K562 (cell line): ENCODE results near the gene DOK3. TPM values are rescaled to one million over a fixed set of nuclear protein-coding genes. Genes with fewer than 3 reads are reported as not detected.

Experiments used
- ATAC-seq: fragments of 200-7000 bp; cut with Tn5 transposase; 3 replicates; pipeline ENCODE4 v1.9.1; 2020; ENCODE audit warnings: moderate library complexity
- BruUV-seq: library from RNA; stranded (reverse); fragments of 400-500 nt; replicated peaks from 2 replicates; lab custom pipeline; 2021; lab: Mats Ljungman, UMichigan
- CTCF ChIA-PET: fragments of 300-600 bp; formaldehyde crosslinking; extraction: SDS; loops from one replicate; lab custom pipeline; 2021; ENCODE audit warnings: low intra/inter-chr PET ratio; lab: Yijun Ruan, JAX
- POLR2A ChIA-PET: fragments of 300-600, 350-650 bp; sonication (Branson Sonifier 250); formaldehyde crosslinking; extraction: SDS; loops from one replicate; lab custom pipeline; 2021; ENCODE audit warnings: antibody characterized with exemption, inconsistent platforms; lab: Yijun Ruan, JAX
- DNase-seq, 4 experiments: peaks; one replicate each; pipeline versions ENCODE4 v3.0.0 to v3.0.0-alpha.2; 2011 to 2018; ENCODE audit warnings: low spot score in 3 of 4, mixed read lengths in 3 of 4; ENCODE audit errors: extremely low read depth in 1 of 4
- FAIRE-seq: peaks from 2 replicates; lab custom pipeline; 2011; peaks lifted over from hg19 to GRCh38; lab: Jason Lieb, UNC
- H2AFZ ChIP-seq: 2 replicates; pipeline ENCODE4 v1.6.0; 2011; ENCODE audit warnings: low read depth, low read length, control low read depth, inconsistent platforms
- H3K27ac ChIP-seq: fragments of 200-600 bp; 3 replicates; pipeline ENCODE4 v1.8.0; 2011; ENCODE audit warnings: low read depth, mild to moderate bottlenecking, control low read depth, inconsistent platforms, low read length, moderate library complexity, mixed read lengths; ENCODE audit errors: extremely low read depth
- H3K27me3 ChIP-seq, 2 experiments: fragments of 300-600 bp in 1 of 2; 2 replicates in 1 of 2; 3 replicates in 1 of 2; pipeline versions ENCODE4 v1.6.0 to v1.8.0; 2011; ENCODE audit warnings: inconsistent platforms in 2 of 2, low read length in 2 of 2, mild to moderate bottlenecking in 1 of 2, mixed read lengths in 1 of 2, moderate library complexity in 1 of 2; ENCODE audit not compliant: control insufficient read depth in 2 of 2, insufficient read depth in 2 of 2
- H3K36me3 ChIP-seq: fragments of 300-600 bp; 3 replicates; pipeline ENCODE4 v1.8.0; 2011; ENCODE audit warnings: mild to moderate bottlenecking, low read length, inconsistent platforms; ENCODE audit not compliant: control insufficient read depth, insufficient read depth
- H3K4me1 ChIP-seq, 2 experiments: fragments of 200-600 bp in 1 of 2; replicated peaks in 1 of 2; 2 replicates in 1 of 2; 3 replicates in 1 of 2; pipeline versions ENCODE4 v1.5.1 to v1.8.0; 2011; ENCODE audit warnings: inconsistent platforms in 2 of 2, low read length in 2 of 2, mild to moderate bottlenecking in 1 of 2, mixed read lengths in 1 of 2, moderate library complexity in 1 of 2; ENCODE audit not compliant: control insufficient read depth in 2 of 2, insufficient read depth in 2 of 2
- H3K4me2 ChIP-seq: 2 replicates; pipeline ENCODE4 v1.6.1; 2011; ENCODE audit warnings: low read length, control low read depth, inconsistent platforms, mixed read lengths; ENCODE audit not compliant: insufficient read depth
- H3K4me3 ChIP-seq: fragments of 200-600 bp; sonication (generic), shearing (Covaris generic); 2 replicates; pipeline ENCODE4 v1.5.1; 2016; ENCODE audit warnings: control low read depth, inconsistent platforms
- H3K79me2 ChIP-seq: fragments of 200-600 bp; 3 replicates; pipeline ENCODE4 v1.8.0; 2011; ENCODE audit warnings: low read length, inconsistent platforms; ENCODE audit not compliant: control insufficient read depth, insufficient read depth
- H3K9ac ChIP-seq, 2 experiments: 2 replicates each; pipeline versions ENCODE4 v1.6.0 to v1.6.1; 2011; ENCODE audit warnings: low read depth in 2 of 2, low read length in 2 of 2, control low read depth in 1 of 2, inconsistent platforms in 1 of 2, mild to moderate bottlenecking in 1 of 2, mixed read lengths in 1 of 2; ENCODE audit not compliant: insufficient read depth in 1 of 2
- H3K9me1 ChIP-seq: one replicate; pipeline ENCODE4 v1.6.0; 2011; ENCODE audit warnings: inconsistent platforms, mild to moderate bottlenecking, low read length, moderate library complexity; ENCODE audit not compliant: control insufficient read depth, insufficient read depth
- H3K9me3 ChIP-seq: replicated peaks from 2 replicates; pipeline ENCODE4 v1.5.1; 2011; ENCODE audit warnings: low read depth, low read length, inconsistent platforms; ENCODE audit not compliant: control insufficient read depth, insufficient read depth
- H4K20me1 ChIP-seq: replicated peaks from 2 replicates; pipeline ENCODE4 v1.6.1; 2011; ENCODE audit warnings: low read length, inconsistent platforms, mixed read lengths; ENCODE audit not compliant: control insufficient read depth, insufficient read depth
- BACH1 ChIP-seq: fragments of 200-800 bp; sonication (Bioruptor generic); IDR thresholded peaks from 2 replicates; pipeline ENCODE4 v1.6.1; 2016; ENCODE audit warnings: missing genetic modification characterization, missing compliant biosample characterization
- CBFB ChIP-seq: sonication (generic); formaldehyde crosslinking; IDR thresholded peaks from 2 replicates; pipeline ENCODE4 v1.4.0; 2020; ENCODE audit warnings: mild to moderate bottlenecking, missing genetic modification reagents
- CTCF ChIP-seq, 3 experiments: IDR thresholded peaks in 2 of 3; conservative IDR thresholded peaks in 1 of 3; 2 replicates each; pipeline ENCODE4 v1.5.1; 2011 to 2012; ENCODE audit warnings: low read length in 3 of 3, mild to moderate bottlenecking in 3 of 3, control low read depth in 2 of 3, improper control_type of control experiment in 1 of 3, inconsistent platforms in 1 of 3, low read depth in 1 of 3, mixed read lengths in 1 of 3, moderate library complexity in 1 of 3; ENCODE audit not compliant: insufficient read depth in 2 of 3
- ETV6 ChIP-seq, 3 experiments: fragments of 150-350 bp in 1 of 3; sonication (generic) in 1 of 3; formaldehyde crosslinking in 1 of 3; IDR thresholded peaks; 2 replicates each; pipeline versions ENCODE4 v1.6.1 to v1.8.0; 2014 to 2022; ENCODE audit warnings: borderline replicate concordance in 2 of 3, low read depth in 2 of 3, antibody characterized with exemption in 1 of 3, low read length in 1 of 3, mild to moderate bottlenecking in 1 of 3, missing genetic modification reagents in 1 of 3
- GMEB1 ChIP-seq: fragments of 250-450 bp; sonication (Bioruptor Pico); IDR thresholded peaks from 2 replicates; pipeline ENCODE4 v1.4.0; 2020; ENCODE audit warnings: mild to moderate bottlenecking
- HDAC6 ChIP-seq: IDR thresholded peaks from 2 replicates; pipeline ENCODE4 v1.6.1; 2012; ENCODE audit warnings: low read depth, mild to moderate bottlenecking, control low read depth, inconsistent platforms, low read length, moderate library complexity
- HNRNPLL ChIP-seq: fragments of 200-400 bp; formaldehyde crosslinking; IDR thresholded peaks from 2 replicates; pipeline ENCODE4 v1.6.1; 2017; ENCODE audit warnings: low read length, low read depth, mild to moderate bottlenecking; ENCODE audit not compliant: poor library complexity, severe bottlenecking
- IRF1 ChIP-seq: sonication (generic); formaldehyde crosslinking; IDR thresholded peaks from 2 replicates; pipeline ENCODE4 v1.8.0; 2022; ENCODE audit warnings: missing genetic modification reagents, mild to moderate bottlenecking, borderline replicate concordance
- MCM3 ChIP-seq: fragments of 450-650 bp; IDR thresholded peaks from 2 replicates; pipeline ENCODE4 v1.6.1; 2016
- MLX ChIP-seq, 2 experiments: fragments of 450-650 bp in 1 of 2; sonication (generic) in 1 of 2; formaldehyde crosslinking; conservative IDR thresholded peaks; 2 replicates each; pipeline versions ENCODE4 v1.4.0 to v1.8.1; 2020 to 2022; ENCODE audit warnings: mild to moderate bottlenecking in 1 of 2, missing genetic modification reagents in 1 of 2
- PYGO2 ChIP-seq: fragments of 450-650 bp; IDR thresholded peaks from 2 replicates; pipeline ENCODE4 v1.6.1; 2016; ENCODE audit warnings: mild to moderate bottlenecking, missing genetic modification characterization, moderate library complexity, missing compliant biosample characterization
- RBFOX2 ChIP-seq: fragments of 200-400 bp; formaldehyde crosslinking; IDR thresholded peaks from 2 replicates; pipeline ENCODE4 v1.6.1; 2017; ENCODE audit warnings: low read depth, mild to moderate bottlenecking, low read length, moderate library complexity
- RBM14 ChIP-seq: fragments of 200-400 bp; formaldehyde crosslinking; IDR thresholded peaks from 2 replicates; pipeline ENCODE4 v1.6.1; 2018; ENCODE audit warnings: low read depth, mild to moderate bottlenecking, low read length, moderate library complexity, borderline replicate concordance; ENCODE audit not compliant: insufficient read depth
- SMARCE1 ChIP-seq: fragments of 450-650 bp; IDR thresholded peaks from 2 replicates; pipeline ENCODE4 v1.7.1; 2016; ENCODE audit warnings: mild to moderate bottlenecking
- TAF9B ChIP-seq: fragments of 450-650 bp; IDR thresholded peaks from 2 replicates; pipeline ENCODE4 v1.6.1; 2018; ENCODE audit warnings: mild to moderate bottlenecking; ENCODE audit not compliant: partially characterized antibody
- TEAD4 ChIP-seq, 2 experiments: sonication (generic) in 1 of 2; formaldehyde crosslinking in 1 of 2; IDR thresholded peaks; 2 replicates each; pipeline versions ENCODE4 v1.6.1 to v1.8.0; 2012 to 2022; ENCODE audit warnings: borderline replicate concordance in 1 of 2, inconsistent platforms in 1 of 2, low read length in 1 of 2, mild to moderate bottlenecking in 1 of 2, missing genetic modification reagents in 1 of 2
- ZNF695 ChIP-seq: fragments of 450-650 bp; formaldehyde crosslinking; IDR thresholded peaks from 2 replicates; pipeline ENCODE4 v1.4.0; 2020; ENCODE audit warnings: mild to moderate bottlenecking, moderate library complexity
- WGBS: fragments of 100-300 bp; shearing (Covaris generic); methylation state at CpG from one replicate; pipeline ENCODE4 v1.1.6; 2016; ENCODE audit warnings: low coverage, mixed read lengths; ENCODE audit not compliant: insufficient coverage; ENCODE audit errors: missing lambda C conversion rate; 5-methylcytosine and 5-hydroxymethylcytosine counted together
- in situ Hi-C: fragments of 300-500 bp; cut with MboI; formaldehyde crosslinking; loops from 4 replicates; pipeline ENCODE4 v1.15.0; 2018; ENCODE audit warnings: inconsistent platforms, mixed read lengths
- intact Hi-C: fragments of 100-400 bp; cut with micrococcal nuclease; formaldehyde crosslinking; loops from 2 replicates; pipeline ENCODE4 v1.14.2; 2022
- polyA plus RNA-seq, 8 experiments: library from polyadenylated mRNA; depleted of rRNA in 4 of 8; stranded (reverse) in 5 of 8; unstranded in 3 of 8; fragments of >200 nt; fragmentation: Nextera tagmentation in 2 of 8; fragmentation: Illumina TruSeq in 1 of 8; extraction: Ambion mirVana in 2 of 8; extraction: Trizol in 1 of 8; gene quantifications; 2 replicates each; pipeline versions ENCODE4 v1.2.1 to v1.2.3, GENCODE V29; 2011 to 2014; ENCODE audit warnings: inconsistent platforms in 1 of 8, missing spikeins in 1 of 8
- total RNA-seq, 7 experiments: library from RNA; depleted of rRNA in 6 of 7; stranded (reverse); fragments of >200 nt in 6 of 7; fragmentation: Illumina TruSeq in 2 of 7; extraction: Trizol in 2 of 7; gene quantifications; 2 replicates each; pipeline versions ENCODE4 v1.2.1 to v1.2.3, GENCODE V29; 2011 to 2021; ENCODE audit warnings: low replicate concordance in 1 of 7

DOK3 gene
- total and polyA plus RNA-seq, 9 of the 15 experiments (the other 6 are each of a cell fraction or from before 2014, with no cell fraction given) = 1.3 to 23.0 (median 8.0) TPM

- peak overlapping the region in 1 of 2 experiments; percentile 9; a peak in 1 of 4 replicates for H3K9ac ChIP-seq
- no peak for FAIRE-seq
- H3K9me1 ChIP-seq = no peaks in the 10 kb centered on the region
- no peaks in the 10 kb centered on the region for H3K27me3 ChIP-seq
- H2AFZ ChIP-seq = no peak overlapping the region
- H3K27ac ChIP-seq = no peak overlapping the region
- ChIA-PET POLR2A (interaction anchor here (0.6 to 2.3 kb wide), 2 partner anchors 12 to 21 kb away, joined by 3 to 9 read pairs; no protein-coding TSS in a partner anchor), CTCF (no interaction called here)
- H3K9me3 ChIP-seq = peaks cover 4% of the 10 kb centered on the region
- BruUV-seq = no TSS peak
- H3K79me2 ChIP-seq = peaks cover 36% of the 10 kb centered on the region
- no peak overlapping the region for H3K4me3 ChIP-seq
- H3K4me2 ChIP-seq = no peak overlapping the region
- intact Hi-C loops (no loop called here), in situ Hi-C loops (no loop called here)
- peaks cover 2 to 38% of the 10 kb centered on the region in 2 experiments; a peak in 4 of 5 replicates for H3K4me1 ChIP-seq
- WGBS = 100% methylated on average over 2 of the region's 2 CpGs
- ATAC-seq = no peak
- no peak for DNase-seq
- H4K20me1 ChIP-seq = no peaks in the 10 kb centered on the region; the same call in 1 of the 2 replicates
- peaks cover 61% of the 10 kb centered on the region; the same call in 2 of the 3 replicates for H3K36me3 ChIP-seq
- TF ChIP-seq MLX (CRISPR knock-in tag; conservative IDR thresholded peaks at IDR 0.05) (no peak), ZNF695 (CRISPR knock-in tag) (no peak), HNRNPLL (no peak), GMEB1 (CRISPR knock-in tag) (no peak), IRF1 (CRISPR knock-in tag) (no peak), RBFOX2 (no peak), MCM3 (no peak), TAF9B (no peak), ETV6 (IDR thresholded peaks at IDR 0.05; ENCODE audit: borderline replicate concordance in 1 of 2, low read depth in 2 of 2, low read length in 1 of 2) (no peak), ETV6 (CRISPR knock-in tag; IDR thresholded peaks at IDR 0.05; ENCODE audit: borderline replicate concordance) (no peak), HDAC6 (no peak), RBM14 (no peak), TEAD4 (IDR thresholded peaks at IDR 0.05; ENCODE audit: low read length) (no peak), TEAD4 (CRISPR knock-in tag; IDR thresholded peaks at IDR 0.05; ENCODE audit: borderline replicate concordance) (no peak), CTCF (IDR thresholded peaks at IDR 0.05 in 2 of 3, conservative IDR thresholded peaks at IDR 0.05 in 1 of 3; ENCODE audit: insufficient read depth in 2 of 3, low read depth in 1 of 3, low read length in 3 of 3) (no peak), BACH1 (tag) (no peak), CBFB (CRISPR knock-in tag) (no peak), PYGO2 (tag) (no peak), SMARCE1 (no peak)
Observed at GRCh38 chr5:177468329-177468684, 41.3 kb downstream of the DOK3 start.
